GM23248 (cell line): Measurements from ENCODE around the gene MPP3. TPM values are rescaled to one million over a fixed set of nuclear protein-coding genes. Genes with fewer than 3 reads are reported as not detected.

Source experiments
- DNase-seq: peaks from one replicate; pipeline ENCODE4 v3.0.0-alpha.2; 2015
- H2AFZ ChIP-seq: fragments of 200-600 bp; sonication (generic); 2 replicates; pipeline ENCODE4 v1.6.1; 2016; ENCODE audit warnings: antibody characterized with exemption
- H3F3A ChIP-seq: fragments of 200-600 bp; sonication (generic); 2 replicates; pipeline ENCODE4 v1.6.1; 2016; ENCODE audit warnings: mild to moderate bottlenecking, antibody characterized with exemption, mixed run types; ENCODE audit not compliant: insufficient read depth
- H3K27ac ChIP-seq: fragments of 200-600 bp; sonication (generic); 2 replicates; pipeline ENCODE4 v1.5.1; 2016; ENCODE audit warnings: mild to moderate bottlenecking
- H3K27me3 ChIP-seq: fragments of 200-600 bp; sonication (generic); replicated peaks from 2 replicates; pipeline ENCODE4 v1.6.1; 2016; ENCODE audit warnings: mild to moderate bottlenecking; ENCODE audit not compliant: insufficient read depth
- H3K36me3 ChIP-seq: fragments of 200-600 bp; sonication (generic); 2 replicates; pipeline ENCODE4 v1.6.1; 2016; ENCODE audit warnings: low read depth, mild to moderate bottlenecking
- H3K4me1 ChIP-seq: fragments of 200-600 bp; sonication (generic); 2 replicates; pipeline ENCODE4 v1.6.1; 2016; ENCODE audit warnings: mild to moderate bottlenecking; ENCODE audit not compliant: insufficient read depth
- H3K4me2 ChIP-seq: fragments of 200-600 bp; sonication (generic); one replicate; pipeline ENCODE4 v1.6.1; 2016; ENCODE audit warnings: mild to moderate bottlenecking; ENCODE audit not compliant: unreplicated experiment
- H3K4me3 ChIP-seq: fragments of 200-600 bp; sonication (generic); 2 replicates; pipeline ENCODE4 v1.5.1; 2016; ENCODE audit warnings: mild to moderate bottlenecking
- H3K79me2 ChIP-seq: fragments of 200-600 bp; sonication (generic); 2 replicates; pipeline ENCODE4 v1.6.1; 2016; ENCODE audit warnings: mild to moderate bottlenecking; ENCODE audit not compliant: insufficient read depth
- H3K9ac ChIP-seq: fragments of 200-600 bp; sonication (generic); 2 replicates; pipeline ENCODE4 v1.6.1; 2016; ENCODE audit warnings: mild to moderate bottlenecking
- H3K9me2 ChIP-seq: fragments of 200-600 bp; sonication (generic); 2 replicates; pipeline ENCODE4 v1.6.1; 2016; ENCODE audit warnings: mixed run types, mild to moderate bottlenecking, moderate library complexity; ENCODE audit not compliant: insufficient read depth
- H3K9me3 ChIP-seq: fragments of 200-600 bp; sonication (generic); one replicate; pipeline ENCODE4 v1.6.1; 2017; ENCODE audit warnings: low read depth
- H4K20me1 ChIP-seq: fragments of 200-600 bp; sonication (generic); 2 replicates; pipeline ENCODE4 v1.6.0; 2016; ENCODE audit not compliant: insufficient read depth
- EZH2 ChIP-seq: fragments of 200-600 bp; sonication (generic); IDR thresholded peaks from 2 replicates; pipeline ENCODE4 v1.6.1; 2018; ENCODE audit warnings: antibody characterized with exemption, mild to moderate bottlenecking; ENCODE audit not compliant: insufficient read depth, poor library complexity, severe bottlenecking
- EZH2phosphoT487 ChIP-seq: fragments of 200-600 bp; sonication (generic); IDR thresholded peaks from 2 replicates; pipeline ENCODE4 v1.6.1; 2018; ENCODE audit warnings: antibody characterized with exemption, moderate library complexity, mild to moderate bottlenecking, low read depth; ENCODE audit not compliant: insufficient read depth
- WGBS, 2 experiments: methylation state at CpG; one replicate each; pipeline ENCODE4 v1.1.6; 2015 to 2017; ENCODE audit warnings: low lambda C conversion rate in 2 of 2, low coverage in 1 of 2; ENCODE audit errors: missing lambda C conversion rate in 2 of 2; 5-methylcytosine and 5-hydroxymethylcytosine counted together
- in situ Hi-C: fragments of 300-500 bp; cut with MboI; formaldehyde crosslinking; loops from 2 replicates; pipeline ENCODE4 v1.15.0; 2020
- polyA plus RNA-seq: library from polyadenylated mRNA; unstranded; fragments of >200 nt; fragmentation: Nextera tagmentation; extraction: Ambion mirVana; gene quantifications from 2 replicates; pipeline ENCODE4 v1.2.1, GENCODE V29; 2016
- total RNA-seq: library from RNA; depleted of rRNA; stranded (reverse); fragments of >200 nt; shearing (Covaris generic); gene quantifications from 2 replicates; pipeline ENCODE4 v1.2.3, GENCODE V29; 2014

MPP3 gene
- total and polyA plus RNA-seq, 2 experiments from 2014 or later, result 6.3 to 6.6 TPM

GRCh38 chr17:43841282-43841681 is 8.3 kb upstream of the MPP3 start:
- Histone ChIP-seq H3K4me3 (no peak overlapping the region), H3K36me3 (no peaks in the 10 kb centered on the region), H3F3A (no peaks in the 10 kb centered on the region), H2AFZ (no peak overlapping the region), H3K79me2 (no peaks in the 10 kb centered on the region), H4K20me1 (no peaks in the 10 kb centered on the region), H3K9ac (no peak overlapping the region), H3K4me1 (peaks cover 7% of the 10 kb centered on the region; the same call in 1 of the 2 replicates), H3K27ac (no peak overlapping the region), H3K9me3 (no peaks in the 10 kb centered on the region), H3K9me2 (no peaks in the 10 kb centered on the region), H3K27me3 (peaks cover 24% of the 10 kb centered on the region; the same call in 1 of the 2 replicates), H3K4me2 (no peak overlapping the region)
- WGBS, 2 experiments, result 53 to 54% methylated on average over 4 of the region's 4 CpGs
- TF ChIP-seq EZH2 (no peak), EZH2phosphoT487 (no peak)
- in situ Hi-C loops, result no loop called here
- DNase-seq, result no peak

- Histone ChIP-seq H3K9me3 (no peaks in the 10 kb centered on the region), H3K9me2 (no peaks in the 10 kb centered on the region), H3K4me2 (no peak overlapping the region), H3K27me3 (peaks cover 24% of the 10 kb centered on the region; the same call in 1 of the 2 replicates), H3F3A (no peaks in the 10 kb centered on the region), H3K4me3 (no peak overlapping the region), H3K27ac (no peak overlapping the region), H2AFZ (no peak overlapping the region), H3K79me2 (no peaks in the 10 kb centered on the region), H3K36me3 (no peaks in the 10 kb centered on the region), H3K9ac (no peak overlapping the region), H3K4me1 (peaks cover 7% of the 10 kb centered on the region; the same call in 1 of the 2 replicates), H4K20me1 (no peaks in the 10 kb centered on the region)
- in situ Hi-C loops, result no loop called here
- WGBS, 2 experiments, result 75 to 76% methylated on average over 4 of the region's 4 CpGs
- no peak for TF ChIP-seq EZH2
- TF ChIP-seq EZH2phosphoT487, result no peak
- DNase-seq, result no peak
Measured at GRCh38 chr17:43840814-43841213, 7.9 kb upstream of the MPP3 start.

GRCh38 chr17:43839670-43840108 is 6.7 kb upstream of the MPP3 start:
- Histone ChIP-seq H3K27me3 (peaks cover 24% of the 10 kb centered on the region; the same call in 1 of the 2 replicates), H2AFZ (no peak overlapping the region), H3K79me2 (no peaks in the 10 kb centered on the region), H3K27ac (no peak overlapping the region), H3K9me3 (no peaks in the 10 kb centered on the region), H3K4me3 (no peak overlapping the region), H3F3A (no peaks in the 10 kb centered on the region), H4K20me1 (no peaks in the 10 kb centered on the region), H3K36me3 (no peaks in the 10 kb centered on the region), H3K9me2 (no peaks in the 10 kb centered on the region), H3K4me1 (peaks cover 7% of the 10 kb centered on the region; the same call in 1 of the 2 replicates), H3K9ac (no peak overlapping the region), H3K4me2 (no peak overlapping the region)
- no peak for DNase-seq
- no peak for TF ChIP-seq EZH2
- no peak for TF ChIP-seq EZH2phosphoT487
- 48 to 54% methylated on average over 7 of the region's 7 CpGs for WGBS, 2 experiments
- in situ Hi-C loops, result no loop called here

GRCh38 chr17:43834106-43834505 is 1.2 kb upstream of the MPP3 start:
- H4K20me1 ChIP-seq, result no peaks in the 10 kb centered on the region
- no peak overlapping the region for H3K9ac ChIP-seq
- no peaks in the 10 kb centered on the region for H3K9me3 ChIP-seq
- no peaks in the 10 kb centered on the region for H3K9me2 ChIP-seq
- H3K4me1 ChIP-seq, result peaks cover 14% of the 10 kb centered on the region
- H3F3A ChIP-seq, result peaks cover 11% of the 10 kb centered on the region; the same call in 1 of the 2 replicates
- H2AFZ ChIP-seq, result no peak overlapping the region
- no peak overlapping the region for H3K4me2 ChIP-seq
- H3K4me3 ChIP-seq, result no peak overlapping the region
- 43 to 49% methylated on average over 2 of the region's 2 CpGs for WGBS, 2 experiments
- in situ Hi-C loops, result no loop called here
- no peaks in the 10 kb centered on the region; the same call in 1 of the 2 replicates for H3K36me3 ChIP-seq
- DNase-seq, result peak; percentile 56
- TF ChIP-seq EZH2 (no peak), EZH2phosphoT487 (no peak)
- H3K27me3 ChIP-seq, result 0 out of 2 replicates have a peak, but pooled peaks cover under 1% of the 10 kb centered on the region
- H3K79me2 ChIP-seq, result no peaks in the 10 kb centered on the region
- H3K27ac ChIP-seq, result no peak overlapping the region
